Upper lobe of left lung (tissue), 4 donors: Measurements from ENCODE around the gene SH3TC2.

Experiments used
- EP300 ChIP-seq, 4 donors: sonication (generic); formaldehyde crosslinking; IDR thresholded peaks; one replicate each; pipeline ENCODE4 v1.5.1; 2017; ENCODE audit warnings: antibody characterized with exemption in 4 of 4, control low read depth in 2 of 4
- POLR2A ChIP-seq, 4 donors: fragments of 450-650 bp; IDR thresholded peaks; one replicate each; pipeline ENCODE4 v1.5.1; 2016 to 2017; ENCODE audit warnings: antibody characterized with exemption in 4 of 4, mild to moderate bottlenecking in 2 of 4
- POLR2AphosphoS5 ChIP-seq, 2 donors: sonication (generic); formaldehyde crosslinking; IDR thresholded peaks; one replicate each; pipeline ENCODE4 v1.5.1; 2017; ENCODE audit warnings: antibody characterized with exemption in 2 of 2
- TF ChIP-seq, protein P1 (sequence below), 6 experiments: fragments of 450-650 bp in 4 of 6; fragments of 200-600 bp in 2 of 6; sonication (generic) in 2 of 6; IDR thresholded peaks; one replicate each; pipeline ENCODE4 v1.5.1; 2016 to 2019; ENCODE audit warnings: antibody characterized with exemption in 6 of 6

GRCh38 chr5:149053072-149053695 is 9.7 kb downstream of the SH3TC2 start:
- TF ChIP-seq, protein P1, sequence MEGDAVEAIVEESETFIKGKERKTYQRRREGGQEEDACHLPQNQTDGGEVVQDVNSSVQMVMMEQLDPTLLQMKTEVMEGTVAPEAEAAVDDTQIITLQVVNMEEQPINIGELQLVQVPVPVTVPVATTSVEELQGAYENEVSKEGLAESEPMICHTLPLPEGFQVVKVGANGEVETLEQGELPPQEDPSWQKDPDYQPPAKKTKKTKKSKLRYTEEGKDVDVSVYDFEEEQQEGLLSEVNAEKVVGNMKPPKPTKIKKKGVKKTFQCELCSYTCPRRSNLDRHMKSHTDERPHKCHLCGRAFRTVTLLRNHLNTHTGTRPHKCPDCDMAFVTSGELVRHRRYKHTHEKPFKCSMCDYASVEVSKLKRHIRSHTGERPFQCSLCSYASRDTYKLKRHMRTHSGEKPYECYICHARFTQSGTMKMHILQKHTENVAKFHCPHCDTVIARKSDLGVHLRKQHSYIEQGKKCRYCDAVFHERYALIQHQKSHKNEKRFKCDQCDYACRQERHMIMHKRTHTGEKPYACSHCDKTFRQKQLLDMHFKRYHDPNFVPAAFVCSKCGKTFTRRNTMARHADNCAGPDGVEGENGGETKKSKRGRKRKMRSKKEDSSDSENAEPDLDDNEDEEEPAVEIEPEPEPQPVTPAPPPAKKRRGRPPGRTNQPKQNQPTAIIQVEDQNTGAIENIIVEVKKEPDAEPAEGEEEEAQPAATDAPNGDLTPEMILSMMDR (IDR thresholded peaks at IDR 0.05): no peak
- TF ChIP-seq POLR2A (IDR thresholded peaks at IDR 0.05) (no peak), EP300 (IDR thresholded peaks at IDR 0.05) (no peak), POLR2AphosphoS5 (IDR thresholded peaks at IDR 0.05) (no peak)
